Stimulated activated CD8-positive, alpha-beta memory T cell treated with anti-CD3 and anti-CD28 coated beads, Interleukin-7, amount 100 ng/mL, for 24 hours (primary cell): ENCODE data around the gene AFMID.

Source experiments
- DNase-seq: peaks from one replicate; pipeline ENCODE4 v3.0.0-alpha.2; 2020; ENCODE audit warnings: low read depth

The AFMID gene

GRCh38 chr17:78180083-78180482, 7.1 kb upstream of the AFMID start:
- no peak for DNase-seq

- DNase-seq, result no peak
Measured at GRCh38 chr17:78180508-78180907, 6.7 kb upstream of the AFMID start.

GRCh38 chr17:78182504-78182903, 4.7 kb upstream of the AFMID start:
- DNase-seq, result no peak

GRCh38 chr17:78183916-78184315, 3.2 kb upstream of the AFMID start:
- no peak for DNase-seq

- DNase-seq, result no peak
Measured at GRCh38 chr17:78184351-78184750, 2.8 kb upstream of the AFMID start.

- DNase-seq, result no peak
Measured at GRCh38 chr17:78184868-78185267, 2.3 kb upstream of the AFMID start.

GRCh38 chr17:78185981-78186691, 1.0 kb upstream of the AFMID start:
- no peak for DNase-seq

GRCh38 chr17:78196716-78197115, 9.6 kb downstream of the AFMID start:
- DNase-seq, result no peak

- DNase-seq, result no peak
Measured at GRCh38 chr17:78197147-78197832, 10.1 kb downstream of the AFMID start.

- DNase-seq, result no peak
Measured at GRCh38 chr17:78200451-78200850, 13.3 kb downstream of the AFMID start.

GRCh38 chr17:78202666-78203065, 15.5 kb downstream of the AFMID start:
- no peak for DNase-seq

GRCh38 chr17:78204387-78205123, 17.4 kb downstream of the AFMID start:
- no peak for DNase-seq

- DNase-seq, result no peak
Measured at GRCh38 chr17:78205124-78205775, 18.1 kb downstream of the AFMID start.

GRCh38 chr17:78206298-78206697, 19.1 kb downstream of the AFMID start:
- DNase-seq, result no peak

- no peak for DNase-seq
Measured at GRCh38 chr17:78208486-78208885, 21.3 kb downstream of the AFMID start.

GRCh38 chr17:78210111-78210510, 22.9 kb downstream of the AFMID start:
- no peak for DNase-seq

- no peak for DNase-seq
Measured at GRCh38 chr17:78211032-78211431, 23.9 kb downstream of the AFMID start.

- peak; percentile 85 for DNase-seq
Measured at GRCh38 chr17:78214016-78214705, 27.0 kb downstream of the AFMID start, which contains the start of gene BIRC5. TSS of gene BIRC5 (plus strand) at chr17:78214253. CDS start at chr17:78214317, 64 bp downstream.

- no peak for DNase-seq
Measured at GRCh38 chr17:78214706-78215061, 27.5 kb downstream of the AFMID start.

GRCh38 chr17:78219396-78220150, 32.4 kb downstream of the AFMID start:
- no peak for DNase-seq

- no peak for DNase-seq
Measured at GRCh38 chr17:78223061-78223460, 35.9 kb downstream of the AFMID start.
